ENCODE data around the gene OR51V1. TPM values are rescaled to one million over a fixed set of nuclear protein-coding genes. Genes with fewer than 3 reads are reported as not detected.

Gene OR51V1
- total and polyA plus RNA-seq, 5 donors, result not detected

DNA sequence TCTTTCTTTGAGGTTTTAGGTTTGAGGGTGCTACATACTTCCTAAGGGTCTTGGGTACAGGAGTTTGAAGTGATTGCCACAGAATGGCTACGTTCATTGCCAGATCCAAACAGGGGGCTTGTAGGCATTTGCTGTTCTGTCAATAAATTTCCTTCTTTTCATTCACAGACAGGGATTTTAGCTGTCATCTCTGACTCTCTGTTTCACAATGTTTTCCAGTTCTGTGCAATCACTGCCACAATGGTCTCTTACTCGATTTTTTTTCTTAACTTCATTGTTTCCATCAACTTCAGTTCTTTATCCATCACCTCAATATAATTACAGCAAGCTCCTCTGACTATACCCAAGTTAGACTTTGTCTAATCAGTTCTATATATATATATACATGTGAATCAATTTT lies 40.0 kb upstream of the OR51V1 start:
- H3K27me3 ChIP-seq (ENCODE audit: control insufficient read depth, insufficient read depth), result no peaks in the 10 kb centered on the region
- ATAC-seq, result no peak
- no peak overlapping the region for H3K4me3 ChIP-seq (ENCODE audit: low read length)
- H3K9me3 ChIP-seq (ENCODE audit: control insufficient read depth, low read length), result no peaks in the 10 kb centered on the region
- H3K4me1 ChIP-seq (ENCODE audit: control insufficient read depth, insufficient read depth, low read length), result no peaks in the 10 kb centered on the region
- WGBS, result 67% methylated on average over 2 of the region's 2 CpGs
- intact Hi-C loops (cut with DNase I), result no loop called here
- H3K27ac ChIP-seq (ENCODE audit: low read length), result no peak overlapping the region
- no peak for DNase-seq

DNA sequence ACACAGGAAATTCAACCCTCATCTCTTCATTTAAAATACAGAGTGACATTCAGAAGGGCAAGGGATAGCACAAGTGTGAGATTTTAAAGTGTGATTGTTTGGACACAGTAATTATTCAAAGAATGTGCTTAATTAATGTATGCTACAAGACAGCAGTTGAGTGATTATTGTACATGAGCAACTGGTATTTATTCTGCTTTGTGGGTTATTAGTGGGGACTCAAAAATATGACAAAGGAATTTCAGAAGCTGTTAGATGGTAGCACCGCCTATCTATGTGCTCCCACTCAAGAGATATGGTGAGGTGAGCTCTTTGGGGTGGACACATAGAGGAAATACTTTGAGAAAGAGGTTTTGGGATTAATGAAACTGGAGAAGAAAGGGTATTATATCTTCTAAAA lies 39.6 kb upstream of the OR51V1 start:
- no peaks in the 10 kb centered on the region for H3K27me3 ChIP-seq (ENCODE audit: control insufficient read depth, insufficient read depth)
- intact Hi-C loops (cut with DNase I), result no loop called here
- WGBS, result 79% methylated on average over 1 of the region's 1 CpG
- H3K27ac ChIP-seq (ENCODE audit: low read length), result no peak overlapping the region
- no peaks in the 10 kb centered on the region for H3K9me3 ChIP-seq (ENCODE audit: control insufficient read depth, low read length)
- DNase-seq, result no peak
- H3K4me3 ChIP-seq (ENCODE audit: low read length), result no peak overlapping the region
- H3K4me1 ChIP-seq (ENCODE audit: control insufficient read depth, insufficient read depth, low read length), result no peaks in the 10 kb centered on the region
- no peak for ATAC-seq

DNA sequence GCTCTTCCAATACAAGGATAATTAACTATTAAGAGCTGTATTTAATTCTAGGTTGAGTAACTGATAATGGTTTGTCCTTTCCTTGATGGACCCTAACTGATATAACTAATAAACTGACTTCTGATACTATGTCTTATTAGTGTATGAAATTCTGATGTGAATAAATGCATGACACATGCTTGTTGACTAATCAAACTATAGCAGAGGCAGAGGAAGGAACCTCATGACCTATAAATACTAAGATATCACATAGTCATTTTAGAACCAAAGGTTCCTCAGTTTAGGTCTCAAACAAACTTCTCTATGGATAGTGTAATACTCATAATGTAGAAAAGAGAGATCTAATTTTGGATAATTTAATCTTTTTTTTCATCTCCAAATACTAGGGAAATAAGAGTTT lies 38.6 kb upstream of the OR51V1 start:
- no peaks in the 10 kb centered on the region for H3K4me1 ChIP-seq (ENCODE audit: control insufficient read depth, insufficient read depth, low read length)
- no peak for DNase-seq
- ATAC-seq, result no peak
- H3K9me3 ChIP-seq (ENCODE audit: control insufficient read depth, low read length), result no peaks in the 10 kb centered on the region
- no peak overlapping the region for H3K27ac ChIP-seq (ENCODE audit: low read length)
- no peak overlapping the region for H3K4me3 ChIP-seq (ENCODE audit: low read length)
- no peaks in the 10 kb centered on the region for H3K27me3 ChIP-seq (ENCODE audit: control insufficient read depth, insufficient read depth)
- intact Hi-C loops (cut with DNase I), result no loop called here

DNA sequence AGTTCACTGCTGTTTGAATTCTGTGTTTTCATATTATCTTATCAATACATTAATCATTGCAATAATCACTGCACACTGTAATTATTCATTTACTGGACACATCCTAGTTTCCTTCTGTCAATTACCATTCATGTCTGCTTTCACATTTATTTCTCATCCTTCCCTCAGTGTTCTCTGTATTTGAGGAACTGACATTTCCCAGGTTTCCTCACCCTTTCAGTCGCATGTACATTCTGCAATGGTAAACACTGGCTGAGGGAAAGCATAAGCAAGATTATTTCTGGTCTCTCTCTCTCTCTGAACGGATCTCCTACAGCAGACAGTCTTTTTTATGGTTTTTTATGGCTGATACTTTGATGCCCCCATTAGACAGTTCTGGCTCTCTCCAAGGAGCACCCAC lies 38.0 kb upstream of the OR51V1 start:
- no peak for DNase-seq
- intact Hi-C loops (cut with DNase I), result no loop called here
- no peak overlapping the region for H3K4me3 ChIP-seq (ENCODE audit: low read length)
- H3K27ac ChIP-seq (ENCODE audit: low read length), result no peak overlapping the region
- H3K4me1 ChIP-seq (ENCODE audit: control insufficient read depth, insufficient read depth, low read length), result no peaks in the 10 kb centered on the region
- H3K27me3 ChIP-seq (ENCODE audit: control insufficient read depth, insufficient read depth), result no peaks in the 10 kb centered on the region
- H3K9me3 ChIP-seq (ENCODE audit: control insufficient read depth, low read length), result no peaks in the 10 kb centered on the region
- no peak for ATAC-seq
- WGBS, result 53% methylated on average over 2 of the region's 2 CpGs

DNA sequence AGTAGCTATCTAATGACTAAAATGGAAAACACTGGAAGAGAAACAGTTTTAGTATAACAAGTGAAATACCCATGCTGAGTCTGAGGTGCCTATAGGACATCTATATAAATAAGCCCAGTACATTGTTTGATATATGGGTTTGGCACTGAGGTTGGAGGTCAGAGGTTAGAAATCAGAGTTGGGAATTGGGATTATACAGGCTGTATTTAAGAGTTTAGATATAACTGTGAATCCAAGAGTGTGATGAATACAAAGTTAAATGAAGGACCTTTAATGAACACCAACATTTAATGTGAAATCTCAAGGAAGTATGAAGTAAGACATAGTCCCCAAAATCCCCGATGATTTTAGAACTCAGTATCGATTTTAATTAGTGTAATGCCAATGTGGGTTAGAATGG lies 36.9 kb upstream of the OR51V1 start:
- 92% methylated on average over 2 of the region's 2 CpGs for WGBS

GRCh38 chr11:5235364-5236095 lies 35.0 kb upstream of the OR51V1 start:
- intact Hi-C loops (cut with DNase I), result no loop called here
- ATAC-seq, result no peak
- no peaks in the 10 kb centered on the region for H3K4me1 ChIP-seq (ENCODE audit: control insufficient read depth, insufficient read depth, low read length)
- H3K27me3 ChIP-seq (ENCODE audit: control insufficient read depth, insufficient read depth), result no peaks in the 10 kb centered on the region
- H3K27ac ChIP-seq (ENCODE audit: low read length), result no peak overlapping the region
- WGBS, result 84% methylated on average over 5 of the region's 5 CpGs
- H3K9me3 ChIP-seq (ENCODE audit: control insufficient read depth, low read length), result no peaks in the 10 kb centered on the region
- H3K4me3 ChIP-seq (ENCODE audit: low read length), result no peak overlapping the region
- no peak for DNase-seq

More for the DNA sequence above, 36.9 kb upstream of the OR51V1 start:
- Histone ChIP-seq H3K9me3 (ENCODE audit: control insufficient read depth, low read length) (no peaks in the 10 kb centered on the region), H3K27me3 (ENCODE audit: control insufficient read depth, insufficient read depth) (no peaks in the 10 kb centered on the region), H3K4me3 (ENCODE audit: low read length) (no peak overlapping the region), H3K27ac (ENCODE audit: low read length) (no peak overlapping the region), H3K4me1 (ENCODE audit: control insufficient read depth, insufficient read depth, low read length) (no peaks in the 10 kb centered on the region)
- intact Hi-C loops (cut with DNase I), result no loop called here
- ATAC-seq (no peak), DNase-seq (no peak)

- H3K27ac ChIP-seq (ENCODE audit: low read length), result no peak within 1 kb of the TSS
- DNase-seq (no peak), ATAC-seq (no peak)
- no peaks in the 10 kb centered on the region for H3K27me3 ChIP-seq (ENCODE audit: control insufficient read depth, insufficient read depth)
- 37% methylated on average over 2 of the region's 2 CpGs for WGBS
- no peak within 1 kb of the TSS for H3K4me3 ChIP-seq (ENCODE audit: low read length)
- intact Hi-C loops (cut with DNase I), result no loop called here
- no peaks in the 10 kb centered on the region for H3K9me3 ChIP-seq (ENCODE audit: control insufficient read depth, low read length)
- no peaks in the 10 kb centered on the region for H3K4me1 ChIP-seq (ENCODE audit: control insufficient read depth, insufficient read depth, low read length)
These were observed 33.9 kb upstream of the OR51V1 start, which contains the start of gene HBD for GRCh38 chr11:5234381-5234834. Gene HBD, minus strand, starts transcription at chr11:5234483. Its CDS starts 50 bp downstream, at chr11:5234433.

GRCh38 chr11:5233307-5233706 lies 32.8 kb upstream of the OR51V1 start:
- H3K4me3 ChIP-seq (ENCODE audit: low read length), result no peak overlapping the region
- H3K27ac ChIP-seq (ENCODE audit: low read length), result no peak overlapping the region
- no peaks in the 10 kb centered on the region for H3K9me3 ChIP-seq (ENCODE audit: control insufficient read depth, low read length)
- 77% methylated on average over 1 of the region's 1 CpG for WGBS
- no peaks in the 10 kb centered on the region for H3K4me1 ChIP-seq (ENCODE audit: control insufficient read depth, insufficient read depth, low read length)
- intact Hi-C loops (cut with DNase I), result no loop called here
- ATAC-seq (no peak), DNase-seq (no peak)
- no peaks in the 10 kb centered on the region for H3K27me3 ChIP-seq (ENCODE audit: control insufficient read depth, insufficient read depth)

- DNase-seq, result no peak
- H3K4me3 ChIP-seq (ENCODE audit: low read length), result no peak overlapping the region
- no peaks in the 10 kb centered on the region for H3K27me3 ChIP-seq (ENCODE audit: control insufficient read depth, insufficient read depth)
- intact Hi-C loops (cut with DNase I), result no loop called here
- WGBS, result 97% methylated on average over 2 of the region's 2 CpGs
- H3K4me1 ChIP-seq (ENCODE audit: control insufficient read depth, insufficient read depth, low read length), result no peaks in the 10 kb centered on the region
- ATAC-seq, result no peak
- H3K9me3 ChIP-seq (ENCODE audit: control insufficient read depth, low read length), result no peaks in the 10 kb centered on the region
- H3K27ac ChIP-seq (ENCODE audit: low read length), result no peak overlapping the region
These were observed 32.3 kb upstream of the OR51V1 start for GRCh38 chr11:5232821-5233220.

DNA sequence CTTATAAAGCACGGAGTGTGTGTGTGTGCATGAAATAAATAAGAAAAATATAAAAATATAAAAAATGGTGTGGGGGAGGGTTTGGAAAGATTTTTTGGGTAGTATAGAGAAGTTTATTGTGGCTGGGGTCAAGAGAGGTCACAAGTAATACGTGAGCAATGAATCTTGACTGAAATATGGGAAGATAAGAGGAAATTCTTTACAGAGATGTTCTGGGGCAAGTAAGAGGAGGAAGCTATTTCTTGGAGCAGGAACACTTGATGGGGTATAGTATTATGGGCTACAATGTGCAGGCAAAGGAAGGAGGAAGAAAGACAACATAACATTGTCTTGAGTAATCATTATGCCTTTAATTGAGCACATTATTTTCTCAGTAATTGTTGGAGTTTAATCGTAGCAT lies 31.7 kb upstream of the OR51V1 start:
- DNase-seq (no peak), ATAC-seq (no peak)
- no peaks in the 10 kb centered on the region for H3K4me1 ChIP-seq (ENCODE audit: control insufficient read depth, insufficient read depth, low read length)
- H3K27ac ChIP-seq (ENCODE audit: low read length), result no peak overlapping the region
- no peaks in the 10 kb centered on the region for H3K9me3 ChIP-seq (ENCODE audit: control insufficient read depth, low read length)
- intact Hi-C loops (cut with DNase I), result no loop called here
- H3K27me3 ChIP-seq (ENCODE audit: control insufficient read depth, insufficient read depth), result no peaks in the 10 kb centered on the region
- WGBS, result 60% methylated on average over 3 of the region's 3 CpGs
- H3K4me3 ChIP-seq (ENCODE audit: low read length), result no peak overlapping the region

DNA sequence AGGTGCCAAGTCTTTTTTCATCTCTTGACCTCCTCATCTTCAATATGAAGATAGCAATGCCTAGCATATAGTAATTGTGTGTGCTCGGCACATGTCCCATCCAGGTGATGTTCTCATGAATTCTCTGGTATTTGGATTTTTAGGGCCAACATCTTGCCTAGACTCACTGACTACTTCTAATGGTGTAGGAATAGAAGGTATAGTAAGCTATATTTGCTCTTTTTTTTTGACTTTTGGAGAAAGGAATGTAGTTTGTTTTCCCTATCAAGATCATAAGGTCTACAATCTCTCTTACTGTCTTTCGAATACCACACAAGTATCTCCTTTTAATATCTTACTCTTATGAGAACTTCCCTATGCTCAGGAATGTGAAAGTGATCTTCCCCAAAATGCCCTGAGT lies 30.6 kb upstream of the OR51V1 start:
- WGBS, result 81% methylated on average over 2 of the region's 2 CpGs
- no peaks in the 10 kb centered on the region for H3K27me3 ChIP-seq (ENCODE audit: control insufficient read depth, insufficient read depth)
- no peaks in the 10 kb centered on the region for H3K4me1 ChIP-seq (ENCODE audit: control insufficient read depth, insufficient read depth, low read length)
- no peak for ATAC-seq
- H3K4me3 ChIP-seq (ENCODE audit: low read length), result no peak overlapping the region
- intact Hi-C loops (cut with DNase I), result no loop called here
- H3K27ac ChIP-seq (ENCODE audit: low read length), result no peak overlapping the region
- no peaks in the 10 kb centered on the region for H3K9me3 ChIP-seq (ENCODE audit: control insufficient read depth, low read length)
- DNase-seq, result no peak

DNA sequence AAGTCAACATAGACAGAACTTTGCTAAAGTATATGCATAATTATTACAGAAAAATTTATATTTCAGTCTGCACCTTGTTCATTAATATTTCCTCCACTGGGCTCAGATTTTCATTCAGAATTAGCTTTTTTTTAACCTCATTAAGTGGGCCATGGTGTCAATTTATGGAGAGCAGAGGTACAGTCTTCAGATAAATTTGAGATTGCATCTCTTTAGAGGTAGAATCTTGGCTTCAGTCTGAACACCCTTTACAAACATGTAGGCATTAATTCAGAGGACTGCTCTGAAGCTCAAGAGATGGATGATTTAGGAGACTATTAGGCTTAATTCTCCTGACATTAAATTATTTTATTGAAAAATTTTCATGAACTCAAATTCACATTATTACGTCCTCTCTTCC lies 29.8 kb upstream of the OR51V1 start:
- Histone ChIP-seq H3K27me3 (ENCODE audit: control insufficient read depth, insufficient read depth) (no peaks in the 10 kb centered on the region), H3K4me3 (ENCODE audit: low read length) (no peak overlapping the region), H3K4me1 (ENCODE audit: control insufficient read depth, insufficient read depth, low read length) (no peaks in the 10 kb centered on the region), H3K9me3 (ENCODE audit: control insufficient read depth, low read length) (no peaks in the 10 kb centered on the region), H3K27ac (ENCODE audit: low read length) (no peak overlapping the region)
- intact Hi-C loops (cut with DNase I), result no loop called here
- no peak for ATAC-seq
- WGBS, result 89% methylated on average over 1 of the region's 1 CpG
- no peak for DNase-seq

Data from right cardiac atrium (tissue), 5 donors.